ENCODE measurements around the gene LRRC72. TPM values are rescaled to one million over a fixed set of nuclear protein-coding genes. Genes with fewer than 3 reads are reported as not detected.

The LRRC72 gene
- total RNA-seq, 1 experiment from 2014 or later, result not detected

GRCh38 chr7:16524332-16524731 is 2.3 kb upstream of the LRRC72 start:
- peak; percentile 71 for DNase-seq
- peaks cover 8% of the 10 kb centered on the region for H3K4me1 ChIP-seq (ENCODE audit: insufficient read depth, low read length)
- H3K79me2 ChIP-seq (ENCODE audit: low read length), result no peaks in the 10 kb centered on the region
- no peaks in the 10 kb centered on the region for H3K27me3 ChIP-seq (ENCODE audit: low read length)
- peak; percentile 38 for ATAC-seq
- H2AFZ ChIP-seq (ENCODE audit: low read length), result no peak overlapping the region
- H3K36me3 ChIP-seq (ENCODE audit: low read depth, low read length), result no peaks in the 10 kb centered on the region
- intact Hi-C loops (cut with micrococcal nuclease), result no loop called here
- H3K9ac ChIP-seq (ENCODE audit: low read length), result no peak overlapping the region
- ChIA-PET POLR2A (ENCODE audit: unreplicated experiment) (interaction anchor here (0.6 kb wide), 1 partner anchor 252 kb away, joined by 3 read pairs; no protein-coding TSS in a partner anchor), CTCF (no interaction called here)
- no peaks in the 10 kb centered on the region for H4K20me1 ChIP-seq (ENCODE audit: low read length)
- TF ChIP-seq EZH2phosphoT487 (IDR thresholded peaks at IDR 0.05; ENCODE audit: borderline replicate concordance, low read length) (no peak), CTCF (conservative IDR thresholded peaks at IDR 0.05; ENCODE audit: low read depth, low read length) (no peak), EZH2 (IDR thresholded peaks at IDR 0.05; ENCODE audit: low read length, unreplicated experiment) (no peak)
- no peak overlapping the region for H3K27ac ChIP-seq (ENCODE audit: low read length)
- peak overlapping the region; percentile 28; the same call in 1 of the 2 replicates for H3K4me2 ChIP-seq (ENCODE audit: low read length)
- H3K9me3 ChIP-seq (ENCODE audit: low read length), result no peaks in the 10 kb centered on the region
- H3K4me3 ChIP-seq (ENCODE audit: low read length), result no peak overlapping the region
- no peaks in the 10 kb centered on the region for H3F3A ChIP-seq (ENCODE audit: low read length, unreplicated experiment)
- H3K9me2 ChIP-seq (replicated peaks; ENCODE audit: low read length), result no peaks in the 10 kb centered on the region
- BruUV-seq (replicated peaks), result no TSS peak

- Histone ChIP-seq H3K4me3 (ENCODE audit: low read length) (no peak overlapping the region), H3K9ac (ENCODE audit: low read length) (no peak overlapping the region), H4K20me1 (ENCODE audit: low read length) (no peaks in the 10 kb centered on the region), H3K79me2 (ENCODE audit: low read length) (no peaks in the 10 kb centered on the region), H3K4me2 (ENCODE audit: low read length) (no peak overlapping the region), H3K27ac (ENCODE audit: low read length) (no peak overlapping the region), H3K9me3 (ENCODE audit: low read length) (no peaks in the 10 kb centered on the region), H3K9me2 (replicated peaks; ENCODE audit: low read length) (no peaks in the 10 kb centered on the region), H3K4me1 (ENCODE audit: insufficient read depth, low read length) (peaks cover 8% of the 10 kb centered on the region), H3K36me3 (ENCODE audit: low read depth, low read length) (no peaks in the 10 kb centered on the region), H3K27me3 (ENCODE audit: low read length) (no peaks in the 10 kb centered on the region), H3F3A (ENCODE audit: low read length, unreplicated experiment) (no peaks in the 10 kb centered on the region), H2AFZ (ENCODE audit: low read length) (no peak overlapping the region)
- intact Hi-C loops (cut with micrococcal nuclease), result no loop called here
- no peak for DNase-seq
- ChIA-PET CTCF (no interaction called here), POLR2A (ENCODE audit: unreplicated experiment) (no interaction called here)
- no TSS peak for BruUV-seq (replicated peaks)
- no peak for TF ChIP-seq EZH2 (IDR thresholded peaks at IDR 0.05; ENCODE audit: low read length, unreplicated experiment)
- TF ChIP-seq CTCF (conservative IDR thresholded peaks at IDR 0.05; ENCODE audit: low read depth, low read length), result no peak
- TF ChIP-seq EZH2phosphoT487 (IDR thresholded peaks at IDR 0.05; ENCODE audit: borderline replicate concordance, low read length), result no peak
- no peak for ATAC-seq
These were observed 1.9 kb downstream of the LRRC72 start for GRCh38 chr7:16528520-16528919.

GRCh38 chr7:16529697-16530096 is 3.1 kb downstream of the LRRC72 start:
- intact Hi-C loops (cut with micrococcal nuclease), result no loop called here
- Histone ChIP-seq H3K4me3 (ENCODE audit: low read length) (no peak overlapping the region), H3K4me2 (ENCODE audit: low read length) (no peak overlapping the region), H3K9me3 (ENCODE audit: low read length) (no peaks in the 10 kb centered on the region), H3K27me3 (ENCODE audit: low read length) (no peaks in the 10 kb centered on the region), H3K36me3 (ENCODE audit: low read depth, low read length) (no peaks in the 10 kb centered on the region), H3K9ac (ENCODE audit: low read length) (no peak overlapping the region), H3K9me2 (replicated peaks; ENCODE audit: low read length) (no peaks in the 10 kb centered on the region), H3K4me1 (ENCODE audit: insufficient read depth, low read length) (peaks cover 1% of the 10 kb centered on the region), H2AFZ (ENCODE audit: low read length) (no peak overlapping the region), H3K79me2 (ENCODE audit: low read length) (no peaks in the 10 kb centered on the region), H3F3A (ENCODE audit: low read length, unreplicated experiment) (no peaks in the 10 kb centered on the region), H3K27ac (ENCODE audit: low read length) (no peak overlapping the region), H4K20me1 (ENCODE audit: low read length) (no peaks in the 10 kb centered on the region)
- no peak for DNase-seq
- ChIA-PET CTCF (no interaction called here), POLR2A (ENCODE audit: unreplicated experiment) (no interaction called here)
- ATAC-seq, result no peak
- no TSS peak for BruUV-seq (replicated peaks)
- no peak for TF ChIP-seq CTCF (conservative IDR thresholded peaks at IDR 0.05; ENCODE audit: low read depth, low read length)
- TF ChIP-seq EZH2phosphoT487 (IDR thresholded peaks at IDR 0.05; ENCODE audit: borderline replicate concordance, low read length), result no peak
- TF ChIP-seq EZH2 (IDR thresholded peaks at IDR 0.05; ENCODE audit: low read length, unreplicated experiment), result no peak

Data from PC-3 (cell line).